LNCAP (cell line): Measurements from ENCODE around the gene GBE1.
A peak's percentile ranks its signal among the peaks of the same experiment; 100 is the strongest.

Source experiments
- CTCF ChIP-seq: fragments of 450-650 bp; IDR thresholded peaks from 2 replicates; pipeline ENCODE4 v1.5.1; 2017; ENCODE audit warnings: mild to moderate bottlenecking

Gene GBE1

GRCh38 chr3:81760924-81761903 lies at the start of gene GBE1:
Gene GBE1, minus strand, starts transcription at chr3:81761645. Its CDS starts 128 bp downstream, at chr3:81761517.
- TF ChIP-seq CTCF = peak; percentile 42

- no peak for TF ChIP-seq CTCF
Measured at GRCh38 chr3:81808900-81809299, 47.5 kb upstream of the GBE1 start.

- no peak for TF ChIP-seq CTCF
Measured at GRCh38 chr3:81799403-81799802, 38.0 kb upstream of the GBE1 start.

- no peak for TF ChIP-seq CTCF
Measured at GRCh38 chr3:81793410-81793809, 32.0 kb upstream of the GBE1 start.

- no peak for TF ChIP-seq CTCF
Measured at GRCh38 chr3:81790117-81790516, 28.7 kb upstream of the GBE1 start.

GRCh38 chr3:81789691-81790090 lies 28.2 kb upstream of the GBE1 start:
- TF ChIP-seq CTCF = no peak

GRCh38 chr3:81788610-81789009 lies 27.2 kb upstream of the GBE1 start:
- TF ChIP-seq CTCF = no peak
